Activated naive CD8-positive, alpha-beta T cell treated with anti-CD3 and anti-CD28 coated beads for 36 hours (primary cell): ENCODE data around the gene ZNF862. TPM values are rescaled to one million over a fixed set of nuclear protein-coding genes. Genes with fewer than 3 reads are reported as not detected.
A peak's percentile ranks its signal among the peaks of the same experiment; 100 is the strongest.
"Not testable (repeated sequence)": the region's sequence is repeated elsewhere in the genome, so short reads cannot be mapped to it uniquely, and the experiment has no call there.

Experiments
- DNase-seq: peaks from one replicate; pipeline ENCODE4 v3.0.0; 2021
- H3K27ac Mint-ChIP-seq: one replicate; pipeline ENCODE4 v1.8.0; 2022; ENCODE audit warnings: mild to moderate bottlenecking, moderate library complexity, mixed read lengths
- H3K27me3 Mint-ChIP-seq: one replicate; pipeline ENCODE4 v1.8.0; 2022; ENCODE audit warnings: mild to moderate bottlenecking, mixed read lengths
- H3K36me3 Mint-ChIP-seq: one replicate; pipeline ENCODE4 v1.8.0; 2021; ENCODE audit warnings: mild to moderate bottlenecking, mixed read lengths
- H3K4me1 Mint-ChIP-seq: one replicate; pipeline ENCODE4 v1.8.0; 2021; ENCODE audit warnings: mixed read lengths
- H3K4me3 Mint-ChIP-seq: one replicate; pipeline ENCODE4 v1.8.0; 2022; ENCODE audit warnings: mild to moderate bottlenecking, moderate library complexity, mixed read lengths
- H3K9me3 Mint-ChIP-seq: one replicate; pipeline ENCODE4 v1.8.0; 2022; ENCODE audit warnings: mixed read lengths
- total RNA-seq, 2 experiments: library from RNA; stranded (reverse); gene quantifications; one replicate each; pipeline ENCODE4 v1.2.3, GENCODE V29; 2021

ZNF862 gene
- total RNA-seq, 2 experiments from 2014 or later: 5.9 to 7.0 TPM

DNA sequence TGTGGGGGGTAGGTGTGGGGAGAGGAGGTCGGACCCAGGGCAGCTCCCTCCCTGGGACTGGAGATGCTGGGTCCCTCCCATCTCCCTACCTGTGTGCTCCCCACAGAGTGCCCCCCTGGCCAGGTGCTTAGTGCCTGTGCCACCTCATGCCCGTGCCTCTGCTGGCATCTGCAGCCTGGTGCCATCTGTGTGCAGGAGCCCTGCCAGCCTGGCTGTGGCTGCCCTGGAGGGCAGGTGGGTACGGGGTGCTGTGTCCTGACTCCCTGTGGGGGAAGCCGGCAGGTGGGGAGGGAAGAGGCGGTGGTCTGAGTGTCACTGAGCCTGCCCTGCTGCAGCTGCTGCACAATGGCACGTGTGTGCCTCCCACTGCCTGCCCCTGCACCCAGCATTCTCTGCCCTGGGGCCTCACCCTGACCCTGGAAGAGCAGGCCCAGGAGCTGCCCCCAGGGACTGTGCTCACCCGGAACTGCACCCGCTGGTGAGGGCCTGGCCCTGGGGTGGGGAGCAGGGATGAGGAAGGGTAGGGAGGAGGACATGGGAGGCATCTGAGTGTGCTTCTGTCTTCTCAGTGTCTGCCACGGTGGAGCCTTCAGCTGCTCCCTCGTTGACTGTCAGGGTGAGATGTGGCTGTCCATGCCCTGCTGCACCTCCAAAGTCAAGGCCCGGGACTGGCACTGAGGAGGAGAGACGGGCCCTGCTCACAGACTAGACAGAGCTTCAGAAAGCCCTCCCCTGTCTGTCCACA is 11.7 kb upstream of the ZNF862 start:
- H3K27ac Mint-ChIP-seq: no peak overlapping the region
- DNase-seq: no peak
- H3K4me1 Mint-ChIP-seq: peaks cover 8% of the 10 kb centered on the region
- no peaks in the 10 kb centered on the region for H3K9me3 Mint-ChIP-seq
- H3K27me3 Mint-ChIP-seq: no peaks in the 10 kb centered on the region
- no peaks in the 10 kb centered on the region for H3K36me3 Mint-ChIP-seq
- no peak overlapping the region for H3K4me3 Mint-ChIP-seq

DNA sequence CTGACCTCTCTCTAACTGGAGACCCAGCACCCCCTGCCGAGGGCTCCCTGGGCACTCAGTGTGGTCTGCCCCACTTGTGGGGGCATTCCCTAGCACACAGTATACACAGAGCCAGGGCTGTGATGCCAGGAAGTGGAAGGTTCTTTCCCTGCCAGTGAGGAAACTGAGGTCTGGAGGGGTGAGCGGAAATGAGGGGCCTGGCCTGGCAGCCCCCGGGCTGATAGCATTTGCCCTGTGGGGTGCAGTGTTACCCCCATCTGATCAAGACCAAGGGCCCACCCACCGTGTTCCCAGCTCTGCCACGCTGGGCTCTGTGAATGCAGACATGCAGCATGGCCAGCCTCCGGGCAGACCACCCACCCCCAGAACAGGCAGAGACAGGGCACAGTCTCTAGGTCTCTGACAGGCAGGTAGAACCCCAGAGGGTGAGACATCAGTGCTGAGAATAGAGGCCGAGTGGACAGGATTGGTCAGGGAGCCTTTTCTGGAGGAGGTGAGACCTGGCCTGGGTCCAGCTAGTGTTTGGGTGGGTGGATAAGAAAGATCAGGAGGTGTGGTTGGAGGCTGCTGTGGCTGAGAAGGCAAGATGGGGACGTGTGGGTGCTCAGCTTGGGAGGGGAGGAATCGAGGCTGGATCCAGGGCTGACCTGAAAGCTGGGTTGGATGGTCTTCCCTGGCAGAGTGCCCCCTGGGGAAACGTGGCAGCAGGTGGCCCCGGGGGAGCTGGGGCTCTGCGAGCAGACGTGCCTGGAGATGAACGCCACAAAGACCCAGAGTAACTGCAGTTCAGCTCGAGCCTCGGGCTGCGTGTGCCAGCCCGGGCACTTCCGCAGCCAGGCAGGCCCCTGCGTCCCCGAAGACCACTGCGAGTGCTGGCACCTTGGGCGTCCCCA is 10.8 kb upstream of the ZNF862 start:
- Mint-ChIP-seq H3K36me3 (no peaks in the 10 kb centered on the region), H3K27me3 (no peaks in the 10 kb centered on the region), H3K27ac (no peak overlapping the region), H3K4me1 (peaks cover 8% of the 10 kb centered on the region), H3K9me3 (no peaks in the 10 kb centered on the region), H3K4me3 (no peak overlapping the region)
- DNase-seq: no peak

DNA sequence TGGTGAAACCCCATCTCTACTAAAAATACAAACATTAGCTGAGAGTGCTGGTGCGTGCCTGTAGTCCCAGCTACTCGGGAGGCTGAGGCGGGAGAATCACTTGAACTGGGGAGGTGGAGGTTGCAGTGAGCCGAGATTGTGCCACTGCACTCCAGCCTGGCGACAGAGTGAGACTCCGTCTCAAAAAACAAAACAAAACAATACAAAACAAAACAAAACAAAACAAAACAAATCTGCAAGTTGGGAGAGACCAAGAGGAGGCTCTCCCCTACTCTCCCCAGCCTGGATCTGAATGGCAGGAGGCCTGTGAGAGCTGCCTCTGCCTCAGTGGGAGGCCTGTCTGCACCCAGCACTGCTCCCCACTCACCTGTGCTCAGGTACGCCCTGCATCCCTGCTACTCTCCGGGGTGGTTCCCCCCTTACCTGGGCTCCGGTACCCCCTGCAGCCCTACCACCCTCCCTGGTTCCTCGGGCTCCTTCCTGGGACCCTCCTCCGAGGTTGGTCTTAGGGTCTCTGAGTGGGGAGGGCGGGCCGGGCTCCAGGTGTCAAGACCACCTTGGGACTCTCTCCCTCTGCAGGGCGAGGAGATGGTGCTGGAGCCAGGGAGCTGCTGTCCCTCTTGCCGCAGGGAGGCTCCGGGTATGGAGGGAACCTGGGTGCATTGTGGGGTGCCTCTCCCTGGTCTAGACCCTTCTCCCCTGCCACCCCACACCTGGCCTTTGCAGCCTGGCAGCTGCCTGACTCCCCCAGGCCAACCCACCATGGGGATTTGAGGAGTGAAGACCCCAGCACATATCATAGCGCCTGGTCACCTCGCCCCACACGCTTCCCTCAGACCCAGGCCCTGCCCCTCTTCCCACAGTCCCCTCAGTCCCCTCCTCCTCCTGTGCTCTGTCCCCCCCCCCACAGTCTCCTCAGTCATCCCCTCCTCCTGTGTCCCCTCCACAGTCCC is 9.5 kb upstream of the ZNF862 start:
- no peak overlapping the region for H3K4me3 Mint-ChIP-seq
- DNase-seq: no peak
- H3K36me3 Mint-ChIP-seq: no peaks in the 10 kb centered on the region
- no peak overlapping the region for H3K27ac Mint-ChIP-seq
- H3K9me3 Mint-ChIP-seq: no peaks in the 10 kb centered on the region
- no peaks in the 10 kb centered on the region for H3K27me3 Mint-ChIP-seq
- H3K4me1 Mint-ChIP-seq: peaks cover 8% of the 10 kb centered on the region

DNA sequence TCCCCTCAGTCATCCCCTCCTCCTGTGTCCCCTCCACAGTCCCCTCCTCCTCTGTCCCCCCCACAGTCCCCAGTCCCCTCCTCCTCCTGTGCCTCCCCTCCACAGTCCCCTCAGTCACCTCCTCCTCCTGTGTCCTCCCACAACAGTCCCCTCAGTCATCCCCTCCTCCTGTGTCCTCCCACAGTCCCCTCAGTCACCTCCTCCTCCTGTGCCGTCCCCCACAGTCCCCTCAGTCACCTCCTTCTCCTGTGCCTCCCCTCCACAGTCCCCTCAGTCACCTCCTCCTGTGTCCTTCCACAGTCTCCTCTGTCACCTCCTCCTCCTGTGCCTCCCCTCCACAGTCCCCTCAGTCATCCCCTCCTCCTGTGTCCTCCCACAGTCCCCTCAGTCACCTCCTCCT is 7.6 kb upstream of the ZNF862 start:
- not testable (repeated sequence) for DNase-seq, H3K9me3 Mint-ChIP-seq, H3K4me3 Mint-ChIP-seq, H3K27me3 Mint-ChIP-seq, H3K27ac Mint-ChIP-seq, H3K4me1 Mint-ChIP-seq, H3K36me3 Mint-ChIP-seq

DNA sequence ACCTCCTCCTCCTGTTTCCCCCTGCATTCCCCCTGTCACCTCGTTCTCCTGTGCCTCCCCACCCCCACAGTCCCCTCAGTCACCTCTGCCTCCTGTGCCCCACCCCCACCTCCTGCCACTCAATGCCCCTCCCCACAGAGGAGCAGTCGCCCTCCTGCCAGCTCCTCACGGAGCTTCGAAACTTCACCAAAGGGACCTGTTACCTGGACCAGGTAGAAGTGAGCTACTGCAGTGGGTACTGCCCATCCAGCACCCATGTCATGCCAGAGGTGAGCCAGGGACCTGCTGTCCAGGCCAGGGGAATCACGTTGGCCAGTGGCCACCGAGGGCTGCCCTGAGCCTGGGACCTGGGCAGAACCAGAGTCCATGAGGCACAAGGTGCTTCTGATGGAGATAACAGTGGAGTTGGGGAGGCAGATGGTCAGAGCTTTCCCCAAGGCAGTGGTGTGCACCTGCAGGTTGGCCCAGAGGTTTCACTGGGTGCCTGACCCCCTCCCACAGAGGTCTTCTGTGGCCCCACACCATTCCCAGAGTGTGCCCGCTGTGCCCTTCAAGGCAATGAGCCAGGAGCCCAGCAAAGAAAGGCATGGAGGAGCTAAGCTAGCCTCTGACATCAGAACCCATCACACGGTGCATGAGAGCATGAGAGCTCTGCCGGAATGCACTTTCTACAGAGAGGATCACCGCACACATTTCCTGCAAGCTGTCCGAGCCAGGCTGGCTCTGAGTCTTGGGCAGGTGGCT is 7.0 kb upstream of the ZNF862 start:
- no peak overlapping the region for H3K27ac Mint-ChIP-seq
- H3K27me3 Mint-ChIP-seq: no peaks in the 10 kb centered on the region
- no peak overlapping the region for H3K4me3 Mint-ChIP-seq
- no peaks in the 10 kb centered on the region for H3K36me3 Mint-ChIP-seq
- peaks cover 8% of the 10 kb centered on the region for H3K4me1 Mint-ChIP-seq
- no peaks in the 10 kb centered on the region for H3K9me3 Mint-ChIP-seq
- no peak for DNase-seq

DNA sequence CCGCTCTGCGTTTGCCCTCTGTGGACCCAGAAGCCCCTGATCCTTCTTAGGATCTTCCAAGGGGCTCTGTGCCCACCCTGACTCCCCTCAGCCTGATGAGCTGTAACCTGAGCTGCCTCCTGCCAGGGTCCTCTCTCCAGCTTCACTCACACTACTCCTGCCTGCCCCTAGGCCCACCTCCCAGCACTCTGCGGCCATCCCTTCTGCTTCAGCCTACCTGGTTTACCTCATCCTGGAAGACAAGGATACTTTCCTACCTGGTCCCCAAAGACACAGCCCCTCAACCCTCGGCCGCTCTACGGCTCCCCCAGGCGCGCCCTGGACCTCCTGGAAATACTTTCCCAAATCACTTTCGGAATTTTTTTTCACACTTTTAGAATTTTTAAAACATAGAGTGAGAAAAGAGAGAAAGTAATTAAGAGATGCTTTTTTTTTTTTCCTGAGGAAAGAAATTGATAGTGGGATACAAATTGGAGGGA is 6.4 kb upstream of the ZNF862 start:
- Mint-ChIP-seq H3K4me3 (no peak overlapping the region), H3K4me1 (peaks cover 8% of the 10 kb centered on the region), H3K36me3 (no peaks in the 10 kb centered on the region), H3K9me3 (no peaks in the 10 kb centered on the region), H3K27me3 (no peaks in the 10 kb centered on the region), H3K27ac (no peak overlapping the region)
- DNase-seq: no peak

DNA sequence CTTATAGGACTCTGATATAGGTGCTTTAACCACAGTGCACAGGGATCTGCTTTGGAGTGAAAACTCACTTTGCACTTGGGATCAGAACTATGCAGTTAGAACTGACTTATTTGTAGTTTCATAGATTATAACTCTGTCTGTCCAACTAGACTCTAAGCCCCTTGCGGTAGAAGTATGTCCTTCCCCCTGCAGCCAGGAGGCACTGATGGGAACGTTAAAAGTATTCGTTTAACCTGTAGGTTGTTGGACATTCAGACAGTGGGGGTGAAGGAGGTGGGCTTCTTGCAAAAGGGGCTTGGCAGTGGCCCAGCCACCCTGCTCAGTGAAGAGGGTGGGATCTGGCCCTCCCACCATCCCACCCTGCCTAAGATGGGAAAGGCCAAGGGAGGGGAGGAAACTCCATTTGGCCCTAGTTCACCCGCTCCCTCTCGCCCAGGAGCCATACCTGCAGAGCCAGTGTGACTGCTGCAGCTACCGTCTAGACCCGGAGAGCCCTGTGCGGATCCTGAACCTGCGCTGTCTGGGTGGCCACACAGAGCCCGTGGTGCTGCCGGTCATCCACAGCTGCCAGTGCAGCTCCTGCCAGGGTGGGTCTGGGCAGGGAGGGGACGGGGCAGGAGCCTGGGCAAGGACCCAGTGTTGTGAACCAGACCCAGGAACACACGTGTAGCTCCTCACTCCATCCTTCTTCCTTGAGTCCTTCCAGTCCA is 5.7 kb upstream of the ZNF862 start:
- no peaks in the 10 kb centered on the region for H3K36me3 Mint-ChIP-seq
- H3K9me3 Mint-ChIP-seq: no peaks in the 10 kb centered on the region
- H3K4me3 Mint-ChIP-seq: no peak overlapping the region
- H3K27me3 Mint-ChIP-seq: no peaks in the 10 kb centered on the region
- H3K27ac Mint-ChIP-seq: no peak overlapping the region
- no peak for DNase-seq
- peaks cover under 1% of the 10 kb centered on the region for H3K4me1 Mint-ChIP-seq

DNA sequence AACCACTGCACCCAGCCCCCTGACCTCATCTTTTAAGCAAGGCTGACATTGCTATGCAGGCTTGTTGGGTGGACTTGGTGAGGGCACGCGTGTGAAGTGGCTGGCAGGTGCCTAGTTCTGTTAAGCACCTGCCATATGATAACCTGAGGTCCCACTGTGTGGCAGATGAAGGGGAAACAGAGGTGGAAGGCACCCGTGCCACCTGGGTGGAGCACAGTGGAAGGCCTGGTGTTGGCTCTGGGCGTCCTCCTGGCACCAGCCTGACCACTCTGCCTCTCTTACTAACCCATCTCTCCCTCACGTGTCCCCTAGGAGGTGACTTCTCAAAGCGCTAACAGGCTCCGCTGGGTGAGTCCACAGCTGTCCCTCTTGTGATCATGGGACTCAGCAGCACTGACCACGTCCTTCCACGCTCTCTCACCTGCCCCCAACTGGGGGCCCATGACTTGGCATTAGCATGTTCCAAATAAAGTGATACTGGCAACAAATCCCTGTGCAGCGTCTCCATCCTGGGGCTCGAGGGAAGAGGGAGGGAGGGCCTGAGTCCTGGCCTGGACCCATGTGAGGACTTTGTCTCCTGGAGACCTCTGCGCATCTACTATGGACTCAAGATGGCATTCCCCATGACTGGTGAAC is 4.6 kb upstream of the ZNF862 start:
- H3K9me3 Mint-ChIP-seq: no peaks in the 10 kb centered on the region
- DNase-seq: no peak

DNA sequence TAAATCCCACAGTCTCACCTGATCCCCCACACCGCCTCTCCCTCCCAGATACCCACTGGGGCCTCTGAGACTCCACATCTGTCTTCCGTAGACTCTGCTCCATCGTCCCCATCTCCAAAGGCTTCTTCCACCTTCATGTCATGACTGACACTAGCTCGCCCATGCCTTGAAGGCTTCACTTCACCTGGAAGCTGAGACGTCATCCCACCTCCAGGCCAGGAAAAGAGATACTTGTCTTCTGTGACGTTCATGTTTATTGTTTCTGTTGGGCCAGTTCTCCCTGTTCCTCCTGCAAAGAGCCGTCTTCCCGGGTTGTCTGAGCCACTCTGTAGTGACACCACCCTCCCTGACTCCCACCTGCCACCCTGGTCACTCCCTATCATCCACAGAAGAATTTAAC is 3.6 kb upstream of the ZNF862 start:
- H3K4me1 Mint-ChIP-seq: peaks cover 12% of the 10 kb centered on the region
- no peak overlapping the region for H3K4me3 Mint-ChIP-seq
- H3K27ac Mint-ChIP-seq: no peak overlapping the region
- no peak for DNase-seq
- H3K27me3 Mint-ChIP-seq: no peaks in the 10 kb centered on the region
- no peaks in the 10 kb centered on the region for H3K9me3 Mint-ChIP-seq
- H3K36me3 Mint-ChIP-seq: peaks cover 1% of the 10 kb centered on the region

More for the DNA sequence above, 4.6 kb upstream of the ZNF862 start:
- H3K36me3 Mint-ChIP-seq: no peaks in the 10 kb centered on the region
- H3K27me3 Mint-ChIP-seq: no peaks in the 10 kb centered on the region
- H3K4me3 Mint-ChIP-seq: no peak overlapping the region
- H3K4me1 Mint-ChIP-seq: peaks cover 5% of the 10 kb centered on the region
- no peak overlapping the region for H3K27ac Mint-ChIP-seq

DNA sequence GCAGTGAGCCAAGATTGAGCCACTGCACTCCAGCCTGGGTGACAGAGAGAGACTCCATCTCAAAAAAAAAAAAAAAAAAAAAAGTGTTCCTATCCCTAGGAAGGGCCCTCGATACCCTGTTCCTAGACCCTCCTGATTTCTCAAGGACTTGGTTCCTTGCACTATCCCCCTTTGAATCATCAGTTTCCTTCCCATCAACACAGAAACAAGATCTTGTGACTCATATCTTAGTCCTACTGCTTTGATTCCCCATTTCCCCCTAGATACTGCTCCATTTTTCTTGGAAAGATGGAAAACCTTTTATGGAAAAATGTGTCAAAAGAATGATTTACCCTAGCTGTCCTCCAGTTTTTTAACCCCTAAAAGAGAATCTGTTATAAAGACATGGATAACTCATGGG is 1.7 kb upstream of the ZNF862 start:
- H3K27ac Mint-ChIP-seq: no peak overlapping the region
- peaks cover 17% of the 10 kb centered on the region for H3K4me1 Mint-ChIP-seq
- H3K27me3 Mint-ChIP-seq: no peaks in the 10 kb centered on the region
- DNase-seq: no peak
- no peak overlapping the region for H3K4me3 Mint-ChIP-seq
- H3K9me3 Mint-ChIP-seq: no peaks in the 10 kb centered on the region
- peaks cover 4% of the 10 kb centered on the region for H3K36me3 Mint-ChIP-seq

DNA sequence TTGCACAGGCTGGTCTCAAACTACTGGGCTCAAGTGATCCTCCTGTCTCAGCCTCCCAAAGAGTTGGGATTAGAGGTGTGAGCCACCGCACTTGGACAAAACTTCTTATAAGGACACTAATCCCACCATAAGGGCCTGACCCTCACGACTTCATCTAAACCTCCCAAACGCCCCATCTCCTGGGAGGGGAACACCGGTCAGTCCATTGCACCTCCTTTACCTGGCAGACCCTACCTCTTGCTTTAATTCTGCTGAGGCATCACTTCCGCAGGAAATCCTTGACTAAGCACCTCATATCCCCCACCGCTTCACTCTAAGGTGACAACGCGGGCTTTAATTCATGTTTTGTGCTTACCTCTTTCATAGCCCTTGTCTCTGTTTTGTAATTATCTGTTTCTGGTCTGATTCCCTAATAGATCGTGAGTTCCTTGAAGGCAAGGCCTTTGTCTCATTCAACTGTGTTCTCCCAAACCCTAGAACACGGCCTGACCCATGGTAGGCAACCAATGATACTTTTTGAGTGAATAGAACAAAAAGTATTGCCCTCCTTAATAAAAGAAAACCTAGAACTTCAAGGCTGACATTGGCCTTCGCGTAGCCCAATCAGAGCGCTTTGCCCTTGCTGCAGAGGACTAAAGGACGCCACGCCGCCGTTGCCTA is 481 bp upstream of the ZNF862 start:
- H3K4me3 Mint-ChIP-seq: peak overlapping the region; percentile 30
- H3K27me3 Mint-ChIP-seq: no peaks in the 10 kb centered on the region
- no peak overlapping the region for H3K27ac Mint-ChIP-seq
- H3K36me3 Mint-ChIP-seq: peaks cover 4% of the 10 kb centered on the region
- peaks cover 17% of the 10 kb centered on the region for H3K4me1 Mint-ChIP-seq
- no peak for DNase-seq
- no peaks in the 10 kb centered on the region for H3K9me3 Mint-ChIP-seq

DNA sequence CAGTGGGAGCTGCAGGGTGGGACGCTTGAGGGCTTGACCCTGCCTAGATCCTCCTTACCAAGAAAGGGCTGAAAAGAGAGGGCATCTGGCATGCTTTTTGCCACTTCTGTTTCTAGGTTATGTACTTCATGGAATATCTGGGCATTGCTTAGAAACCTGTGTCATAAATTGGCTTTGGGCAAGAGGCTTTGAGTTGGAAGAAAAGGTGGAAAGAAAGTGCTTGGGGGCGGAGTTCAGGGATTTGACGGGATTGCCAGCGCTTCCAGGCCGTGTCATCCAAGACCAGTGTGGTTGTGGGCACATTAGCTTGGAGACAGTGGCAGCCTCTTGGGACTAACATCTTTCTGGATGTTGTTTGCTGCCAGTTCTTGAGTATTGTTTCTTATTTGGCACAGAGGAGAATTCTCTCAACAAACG is 825 bp downstream of the ZNF862 start:
- peak overlapping the region; percentile 81 for H3K4me3 Mint-ChIP-seq
- peaks cover 4% of the 10 kb centered on the region for H3K36me3 Mint-ChIP-seq
- DNase-seq: no peak
- peaks cover 18% of the 10 kb centered on the region for H3K4me1 Mint-ChIP-seq
- H3K9me3 Mint-ChIP-seq: no peaks in the 10 kb centered on the region
- H3K27me3 Mint-ChIP-seq: no peaks in the 10 kb centered on the region
- H3K27ac Mint-ChIP-seq: peak overlapping the region; percentile 61

DNA sequence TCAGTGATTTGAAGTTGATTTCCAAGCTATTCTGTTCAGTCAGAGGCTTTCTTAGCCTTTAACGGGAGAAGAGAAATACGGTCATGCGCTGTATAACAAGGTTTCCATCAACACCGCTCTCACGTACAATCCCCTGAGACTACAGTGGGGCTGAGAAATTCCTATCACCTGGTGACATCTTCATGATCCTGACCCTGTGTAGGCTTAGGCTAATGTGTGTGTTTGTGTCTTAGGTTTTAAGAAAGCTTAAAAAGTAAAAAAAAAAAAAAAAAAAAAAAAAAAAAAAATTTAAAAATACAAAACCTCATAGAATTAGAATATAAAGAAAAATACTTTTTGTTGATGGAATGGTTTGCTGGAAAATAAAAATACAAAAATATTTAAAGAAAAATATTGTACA is 1.8 kb downstream of the ZNF862 start:
- Mint-ChIP-seq H3K9me3 (no peaks in the 10 kb centered on the region), H3K4me1 (peaks cover 20% of the 10 kb centered on the region), H3K27me3 (no peaks in the 10 kb centered on the region), H3K36me3 (peaks cover 4% of the 10 kb centered on the region), H3K27ac (no peak overlapping the region), H3K4me3 (peak overlapping the region; percentile 81)
- DNase-seq: no peak
